K562 (cell line): ENCODE measurements around the gene HPS1. TPM values are rescaled to one million over a fixed set of nuclear protein-coding genes. Genes with fewer than 3 reads are reported as not detected.

ENCODE experiments used
- CBFA2T3 ChIP-seq: fragments of 450-650 bp; IDR thresholded peaks from 2 replicates; pipeline ENCODE4 v1.6.1; 2017
- FOXK2 ChIP-seq, 2 experiments: fragments of 450-650 bp; IDR thresholded peaks in 1 of 2; conservative IDR thresholded peaks in 1 of 2; 2 replicates each; pipeline ENCODE4 v1.6.1; 2016; ENCODE audit warnings: low read depth in 2 of 2, mild to moderate bottlenecking in 1 of 2
- HDAC2 ChIP-seq: fragments of 450-650 bp; IDR thresholded peaks from 2 replicates; pipeline ENCODE4 v1.6.1; 2016; ENCODE audit warnings: mild to moderate bottlenecking
- HDAC3 ChIP-seq: fragments of 450-650 bp; IDR thresholded peaks from 2 replicates; pipeline ENCODE4 v1.6.1; 2018; ENCODE audit warnings: borderline replicate concordance, mild to moderate bottlenecking, moderate library complexity; ENCODE audit not compliant: partially characterized antibody
- PHF20 ChIP-seq: fragments of 450-650 bp; IDR thresholded peaks from 2 replicates; pipeline ENCODE4 v1.6.1; 2018; ENCODE audit not compliant: partially characterized antibody
- STAT5B ChIP-seq: fragments of 250-450 bp; sonication (Bioruptor Pico); IDR thresholded peaks from 2 replicates; pipeline ENCODE4 v1.8.0; 2021; ENCODE audit warnings: mild to moderate bottlenecking, inconsistent platforms
- TBP ChIP-seq: optimal IDR thresholded peaks from 2 replicates; pipeline ENCODE3; 2011; ENCODE audit warnings: low read depth, low read length, improper control_type of control experiment
- YBX1 ChIP-seq: fragments of 450-650 bp; IDR thresholded peaks from 2 replicates; pipeline ENCODE4 v1.7.1; 2016; ENCODE audit warnings: mild to moderate bottlenecking
- ZNF717 ChIP-seq: fragments of 250-450 bp; sonication (Bioruptor Pico); IDR thresholded peaks from 2 replicates; pipeline ENCODE4 v1.5.0; 2021
- polyA plus RNA-seq, 8 experiments: library from polyadenylated mRNA; depleted of rRNA in 4 of 8; stranded (reverse) in 5 of 8; unstranded in 3 of 8; fragments of >200 nt; fragmentation: Nextera tagmentation in 2 of 8; fragmentation: Illumina TruSeq in 1 of 8; extraction: Ambion mirVana in 2 of 8; extraction: Trizol in 1 of 8; gene quantifications; 2 replicates each; pipeline versions ENCODE4 v1.2.1 to v1.2.3, GENCODE V29; 2011 to 2014; ENCODE audit warnings: inconsistent platforms in 1 of 8, missing spikeins in 1 of 8
- total RNA-seq, 7 experiments: library from RNA; depleted of rRNA in 6 of 7; stranded (reverse); fragments of >200 nt in 6 of 7; fragmentation: Illumina TruSeq in 2 of 7; extraction: Trizol in 2 of 7; gene quantifications; 2 replicates each; pipeline versions ENCODE4 v1.2.1 to v1.2.3, GENCODE V29; 2011 to 2021; ENCODE audit warnings: low replicate concordance in 1 of 7
- TF ChIP-seq, protein P1 (sequence below): fragments of 450-650 bp; conservative IDR thresholded peaks from 2 replicates; pipeline ENCODE4 v1.6.1; 2016; ENCODE audit warnings: missing genetic modification characterization, low read depth, mild to moderate bottlenecking, missing compliant biosample characterization, moderate library complexity
- TF ChIP-seq, protein P2 (sequence below): fragments of 250-450 bp; sonication (Bioruptor Pico); IDR thresholded peaks from 2 replicates; pipeline ENCODE4 v1.4.0; 2020; ENCODE audit warnings: mild to moderate bottlenecking
- TF ChIP-seq, protein P3 (sequence below): fragments of 200-800 bp; sonication (Bioruptor generic); IDR thresholded peaks from 2 replicates; pipeline ENCODE4 v1.6.1; 2017; ENCODE audit warnings: missing genetic modification characterization, missing compliant biosample characterization
- TF ChIP-seq, protein P4 (sequence below): fragments of 450-650 bp; IDR thresholded peaks from 2 replicates; pipeline ENCODE4 v1.6.1; 2016; ENCODE audit warnings: missing biosample characterization, missing genetic modification characterization
- TF ChIP-seq, protein P5 (sequence below): IDR thresholded peaks from 2 replicates; pipeline ENCODE4 v1.6.1; 2011; ENCODE audit not compliant: insufficient read length; ENCODE audit errors: extremely low read depth
- TF ChIP-seq, protein P6 (sequence below), 2 experiments: IDR thresholded peaks; 2 replicates each; pipeline ENCODE4 v1.6.1; 2011; ENCODE audit warnings: borderline replicate concordance in 1 of 2, control low read depth in 1 of 2, low read depth in 1 of 2, low read length in 1 of 2, mild to moderate bottlenecking in 1 of 2, mixed read lengths in 1 of 2, moderate library complexity in 1 of 2; ENCODE audit not compliant: insufficient read depth in 1 of 2, insufficient read length in 1 of 2, poor library complexity in 1 of 2, severe bottlenecking in 1 of 2; ENCODE audit errors: extremely low read depth in 1 of 2

Gene HPS1
- total and polyA plus RNA-seq, 9 of the 15 experiments (the other 6 are each of a cell fraction or from before 2014, with no cell fraction given): 18.1 to 43.6 (median 26.3) TPM

DNA sequence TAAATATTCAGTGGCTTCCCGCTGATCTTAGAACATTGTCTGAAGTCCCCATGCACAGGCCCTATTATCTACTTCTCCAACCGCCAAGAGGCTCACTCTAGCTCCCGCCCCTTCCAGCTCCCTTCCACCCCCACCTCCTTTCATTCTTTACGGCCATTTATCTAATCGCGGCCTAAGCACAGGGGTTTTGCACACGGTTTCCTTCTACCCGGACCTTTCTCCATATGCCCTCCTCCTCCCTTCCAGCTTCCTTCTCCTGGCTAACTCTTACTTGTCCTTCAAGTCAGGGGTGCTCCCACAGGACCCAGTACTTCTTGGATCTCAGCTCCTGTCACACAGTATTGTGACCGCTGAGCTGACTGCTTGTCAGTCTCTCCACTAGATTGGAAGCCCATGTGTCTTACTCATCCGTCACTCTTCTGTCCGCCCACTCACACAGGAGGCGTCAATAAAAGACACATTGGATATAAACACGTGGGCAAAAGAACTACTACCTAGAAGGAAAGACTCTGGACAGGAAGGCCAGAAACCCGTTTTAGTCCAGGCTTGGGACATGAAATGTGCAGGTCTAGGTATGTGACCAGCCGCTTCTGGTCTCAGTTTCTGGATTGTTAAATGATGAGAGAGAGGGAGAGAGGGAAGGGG, 20.2 kb upstream of the HPS1 start (continued):
- TF ChIP-seq CBFA2T3 (peak; percentile 75), ZNF717 (CRISPR knock-in tag) (no peak), FOXK2 (conservative IDR thresholded peaks at IDR 0.05 in 1 of 2, IDR thresholded peaks at IDR 0.05 in 1 of 2; ENCODE audit: low read depth in 2 of 2) (peak; percentile 53 to 74; a peak in 2 of 4 replicates), HDAC2 (peak; percentile 67; the same call in 1 of the 2 replicates), YBX1 (no peak), STAT5B (CRISPR knock-in tag) (no peak), PHF20 (no peak), TBP (no peak), HDAC3 (peak; percentile 55)
- TF ChIP-seq, protein P1, sequence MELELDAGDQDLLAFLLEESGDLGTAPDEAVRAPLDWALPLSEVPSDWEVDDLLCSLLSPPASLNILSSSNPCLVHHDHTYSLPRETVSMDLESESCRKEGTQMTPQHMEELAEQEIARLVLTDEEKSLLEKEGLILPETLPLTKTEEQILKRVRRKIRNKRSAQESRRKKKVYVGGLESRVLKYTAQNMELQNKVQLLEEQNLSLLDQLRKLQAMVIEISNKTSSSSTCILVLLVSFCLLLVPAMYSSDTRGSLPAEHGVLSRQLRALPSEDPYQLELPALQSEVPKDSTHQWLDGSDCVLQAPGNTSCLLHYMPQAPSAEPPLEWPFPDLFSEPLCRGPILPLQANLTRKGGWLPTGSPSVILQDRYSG (tag): no peak; the same call in 1 of the 2 replicates
- TF ChIP-seq, protein P2, sequence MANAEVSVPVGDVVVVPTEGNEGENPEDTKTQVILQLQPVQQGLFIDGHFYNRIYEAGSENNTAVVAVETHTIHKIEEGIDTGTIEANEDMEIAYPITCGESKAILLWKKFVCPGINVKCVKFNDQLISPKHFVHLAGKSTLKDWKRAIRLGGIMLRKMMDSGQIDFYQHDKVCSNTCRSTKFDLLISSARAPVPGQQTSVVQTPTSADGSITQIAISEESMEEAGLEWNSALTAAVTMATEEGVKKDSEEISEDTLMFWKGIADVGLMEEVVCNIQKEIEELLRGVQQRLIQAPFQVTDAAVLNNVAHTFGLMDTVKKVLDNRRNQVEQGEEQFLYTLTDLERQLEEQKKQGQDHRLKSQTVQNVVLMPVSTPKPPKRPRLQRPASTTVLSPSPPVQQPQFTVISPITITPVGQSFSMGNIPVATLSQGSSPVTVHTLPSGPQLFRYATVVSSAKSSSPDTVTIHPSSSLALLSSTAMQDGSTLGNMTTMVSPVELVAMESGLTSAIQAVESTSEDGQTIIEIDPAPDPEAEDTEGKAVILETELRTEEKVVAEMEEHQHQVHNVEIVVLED (CRISPR knock-in tag): 0 out of 2 replicates have a peak, but pooled peaks have one; percentile 6
- TF ChIP-seq, protein P3, sequence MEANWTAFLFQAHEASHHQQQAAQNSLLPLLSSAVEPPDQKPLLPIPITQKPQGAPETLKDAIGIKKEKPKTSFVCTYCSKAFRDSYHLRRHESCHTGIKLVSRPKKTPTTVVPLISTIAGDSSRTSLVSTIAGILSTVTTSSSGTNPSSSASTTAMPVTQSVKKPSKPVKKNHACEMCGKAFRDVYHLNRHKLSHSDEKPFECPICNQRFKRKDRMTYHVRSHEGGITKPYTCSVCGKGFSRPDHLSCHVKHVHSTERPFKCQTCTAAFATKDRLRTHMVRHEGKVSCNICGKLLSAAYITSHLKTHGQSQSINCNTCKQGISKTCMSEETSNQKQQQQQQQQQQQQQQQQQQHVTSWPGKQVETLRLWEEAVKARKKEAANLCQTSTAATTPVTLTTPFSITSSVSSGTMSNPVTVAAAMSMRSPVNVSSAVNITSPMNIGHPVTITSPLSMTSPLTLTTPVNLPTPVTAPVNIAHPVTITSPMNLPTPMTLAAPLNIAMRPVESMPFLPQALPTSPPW: peak; percentile 79
- TF ChIP-seq, protein P4, sequence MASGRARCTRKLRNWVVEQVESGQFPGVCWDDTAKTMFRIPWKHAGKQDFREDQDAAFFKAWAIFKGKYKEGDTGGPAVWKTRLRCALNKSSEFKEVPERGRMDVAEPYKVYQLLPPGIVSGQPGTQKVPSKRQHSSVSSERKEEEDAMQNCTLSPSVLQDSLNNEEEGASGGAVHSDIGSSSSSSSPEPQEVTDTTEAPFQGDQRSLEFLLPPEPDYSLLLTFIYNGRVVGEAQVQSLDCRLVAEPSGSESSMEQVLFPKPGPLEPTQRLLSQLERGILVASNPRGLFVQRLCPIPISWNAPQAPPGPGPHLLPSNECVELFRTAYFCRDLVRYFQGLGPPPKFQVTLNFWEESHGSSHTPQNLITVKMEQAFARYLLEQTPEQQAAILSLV (tag): no peak
- TF ChIP-seq, protein P5, sequence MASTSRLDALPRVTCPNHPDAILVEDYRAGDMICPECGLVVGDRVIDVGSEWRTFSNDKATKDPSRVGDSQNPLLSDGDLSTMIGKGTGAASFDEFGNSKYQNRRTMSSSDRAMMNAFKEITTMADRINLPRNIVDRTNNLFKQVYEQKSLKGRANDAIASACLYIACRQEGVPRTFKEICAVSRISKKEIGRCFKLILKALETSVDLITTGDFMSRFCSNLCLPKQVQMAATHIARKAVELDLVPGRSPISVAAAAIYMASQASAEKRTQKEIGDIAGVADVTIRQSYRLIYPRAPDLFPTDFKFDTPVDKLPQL: no peak
- TF ChIP-seq, protein P6, sequence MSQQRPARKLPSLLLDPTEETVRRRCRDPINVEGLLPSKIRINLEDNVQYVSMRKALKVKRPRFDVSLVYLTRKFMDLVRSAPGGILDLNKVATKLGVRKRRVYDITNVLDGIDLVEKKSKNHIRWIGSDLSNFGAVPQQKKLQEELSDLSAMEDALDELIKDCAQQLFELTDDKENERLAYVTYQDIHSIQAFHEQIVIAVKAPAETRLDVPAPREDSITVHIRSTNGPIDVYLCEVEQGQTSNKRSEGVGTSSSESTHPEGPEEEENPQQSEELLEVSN (IDR thresholded peaks at IDR 0.05; ENCODE audit: borderline replicate concordance in 1 of 2, extremely low read depth in 1 of 2, insufficient read depth in 1 of 2, insufficient read length in 1 of 2, low read depth in 1 of 2, low read length in 1 of 2, poor library complexity in 1 of 2, severe bottlenecking in 1 of 2): peak; percentile 18 to 65
